ENCODE measurements around the gene TGM2. TPM values are rescaled to one million over a fixed set of nuclear protein-coding genes. Genes with fewer than 3 reads are reported as not detected.
"Not testable (repeated sequence)": the region's sequence is repeated elsewhere in the genome, so short reads cannot be mapped to it uniquely, and the experiment has no call there.

Gene TGM2
- total RNA-seq, 1 donor from 2014 or later, result 141 TPM

GRCh38 chr20:38115205-38115604 lies 49.9 kb downstream of the TGM2 start:
- peak; percentile 62 for DNase-seq (ENCODE audit: low read depth)

GRCh38 chr20:38114353-38114791 lies 50.7 kb downstream of the TGM2 start:
- no peak for DNase-seq (ENCODE audit: low read depth)

- DNase-seq (ENCODE audit: low read depth), result no peak
These were observed 51.4 kb downstream of the TGM2 start for GRCh38 chr20:38113401-38114325.

GRCh38 chr20:38112930-38113294 lies 52.2 kb downstream of the TGM2 start:
- no peak for DNase-seq (ENCODE audit: low read depth)

- no peak for DNase-seq (ENCODE audit: low read depth)
These were observed 52.7 kb downstream of the TGM2 start for GRCh38 chr20:38112261-38112929.

GRCh38 chr20:38111366-38112232 lies 53.5 kb downstream of the TGM2 start:
- no peak for DNase-seq (ENCODE audit: low read depth)

GRCh38 chr20:38110525-38111178 lies 54.4 kb downstream of the TGM2 start:
- no peak for DNase-seq (ENCODE audit: low read depth)

GRCh38 chr20:38109591-38110524 lies 55.2 kb downstream of the TGM2 start:
- DNase-seq (ENCODE audit: low read depth), result peak; percentile 86

GRCh38 chr20:38108986-38109541 lies 56.0 kb downstream of the TGM2 start:
- no peak for DNase-seq (ENCODE audit: low read depth)

GRCh38 chr20:38108438-38108985 lies 56.6 kb downstream of the TGM2 start:
- no peak for DNase-seq (ENCODE audit: low read depth)

GRCh38 chr20:38107916-38108315 lies 57.2 kb downstream of the TGM2 start:
- not testable (repeated sequence) for DNase-seq (ENCODE audit: low read depth)

GRCh38 chr20:38107386-38107785 lies 57.7 kb downstream of the TGM2 start:
- DNase-seq (ENCODE audit: low read depth), result not testable (repeated sequence)

- DNase-seq (ENCODE audit: low read depth), result no peak
These were observed 58.6 kb downstream of the TGM2 start for GRCh38 chr20:38106461-38106860.

GRCh38 chr20:38104285-38104684 lies 60.8 kb downstream of the TGM2 start:
- no peak for DNase-seq (ENCODE audit: low read depth)

GRCh38 chr20:38102206-38102605 lies 62.9 kb downstream of the TGM2 start:
- not testable (repeated sequence) for DNase-seq (ENCODE audit: low read depth)

GRCh38 chr20:38098952-38099351 lies 66.1 kb downstream of the TGM2 start:
- DNase-seq (ENCODE audit: low read depth), result no peak

- no peak for DNase-seq (ENCODE audit: low read depth)
These were observed 69.9 kb downstream of the TGM2 start for GRCh38 chr20:38095017-38095686.

- peak; percentile 86 for DNase-seq (ENCODE audit: low read depth)
These were observed 70.6 kb downstream of the TGM2 start for GRCh38 chr20:38094373-38094891.

- no peak for DNase-seq (ENCODE audit: low read depth)
These were observed 71.4 kb downstream of the TGM2 start for GRCh38 chr20:38093641-38094077.
